NOMO-1 treated with dmso at 0.1 percent for 144 hours (cell line): ENCODE results near the gene TUBA8.
"Not testable (repeated sequence)": the region's sequence is repeated elsewhere in the genome, so short reads cannot be mapped to it uniquely, and the experiment has no call there.

Experiments
- DNase-seq: peaks from one replicate; lab custom pipeline; 2025; ENCODE audit not compliant: unreplicated experiment; lab: John Stamatoyannopoulos, UW

TUBA8 gene

GRCh38 chr22:18165356-18165755 is 54.7 kb downstream of the TUBA8 start:
- DNase-seq = not testable (repeated sequence)

- DNase-seq = not testable (repeated sequence)
These were observed 59.7 kb downstream of the TUBA8 start for GRCh38 chr22:18170284-18170683.

- DNase-seq = not testable (repeated sequence)
These were observed 61.6 kb downstream of the TUBA8 start for GRCh38 chr22:18172203-18172602.

- DNase-seq = not testable (repeated sequence)
These were observed 62.2 kb downstream of the TUBA8 start for GRCh38 chr22:18172776-18173175.

GRCh38 chr22:18173441-18173840 is 62.8 kb downstream of the TUBA8 start:
- DNase-seq = not testable (repeated sequence)
